ENCODE data around the gene TMEM225B.

GRCh38 chr7:99554939-99555338 is 43.1 kb upstream of the TMEM225B start:
- no peak for TF ChIP-seq CTCF (IDR thresholded peaks at IDR 0.05; ENCODE audit: low read length)
- no peak for TF ChIP-seq EZH2 (IDR thresholded peaks at IDR 0.05; ENCODE audit: borderline replicate concordance, low read length)

Measured in OCI-LY1 (cell line).